Left renal pelvis (tissue), 4 donors: ENCODE measurements around the gene SPAG9. TPM values are rescaled to one million over a fixed set of nuclear protein-coding genes. Genes with fewer than 3 reads are reported as not detected.

Source experiments
- DNase-seq, 4 donors: peaks; one replicate each; pipeline ENCODE4 v3.0.0-alpha.2; 2013; ENCODE audit warnings: low read depth in 4 of 4, low spot score in 3 of 4
- polyA plus RNA-seq, 4 donors: library from polyadenylated mRNA; unstranded; fragments of 120-200 nt; gene quantifications; one replicate each; pipeline ENCODE4 v1.2.1, GENCODE V29; 2013; ENCODE audit not compliant: insufficient read length in 4 of 4

Gene SPAG9
- polyA plus RNA-seq, 4 donors, result 110 to 128 (median 112) TPM

DNA sequence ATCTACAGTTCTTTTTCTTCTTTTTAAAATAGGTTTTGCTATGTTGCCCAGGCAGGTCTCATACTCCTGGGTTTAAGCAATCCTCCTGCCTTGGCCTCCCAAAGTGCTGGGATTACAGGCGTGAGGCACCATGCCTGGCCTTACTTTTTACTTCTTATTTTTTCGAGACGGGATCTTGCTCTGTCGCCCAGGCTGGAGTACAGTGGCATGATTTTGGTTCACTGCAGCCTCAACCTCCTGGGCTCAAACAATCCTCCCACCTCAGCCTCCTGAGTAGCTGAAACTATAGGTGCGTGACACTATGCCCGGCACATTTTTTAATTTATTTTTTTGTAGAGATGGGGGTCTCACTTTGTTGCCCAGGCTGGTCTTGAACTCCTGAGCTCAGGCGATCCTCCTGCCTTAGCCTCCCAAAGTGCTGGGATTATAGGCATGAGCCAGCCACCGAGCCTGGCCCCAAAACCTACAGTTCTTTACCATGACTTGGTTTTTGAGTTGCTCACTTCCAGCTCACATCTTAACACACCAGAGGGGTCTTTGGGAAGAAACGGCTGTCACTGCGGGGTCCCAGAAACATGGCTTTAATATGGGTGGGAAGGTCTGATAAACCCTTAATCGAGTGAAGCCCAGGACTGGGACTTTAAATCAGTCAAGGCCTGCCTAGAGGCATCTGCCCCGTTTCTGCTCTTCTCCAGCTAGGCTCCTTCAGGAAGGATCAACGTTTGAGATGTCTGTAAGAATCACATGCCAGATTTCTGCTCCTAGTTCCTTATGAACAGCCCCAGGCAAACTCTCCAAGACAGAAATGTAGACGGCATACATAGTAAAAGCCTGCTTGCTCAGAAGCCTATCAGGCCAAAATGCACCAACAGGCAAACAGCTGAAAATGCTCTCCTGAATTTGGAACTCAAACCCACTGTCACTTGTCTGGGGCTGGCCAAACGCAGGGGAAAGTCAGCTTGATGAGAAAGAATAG is 162.8 kb downstream of the SPAG9 start:
- no peak for DNase-seq

DNA sequence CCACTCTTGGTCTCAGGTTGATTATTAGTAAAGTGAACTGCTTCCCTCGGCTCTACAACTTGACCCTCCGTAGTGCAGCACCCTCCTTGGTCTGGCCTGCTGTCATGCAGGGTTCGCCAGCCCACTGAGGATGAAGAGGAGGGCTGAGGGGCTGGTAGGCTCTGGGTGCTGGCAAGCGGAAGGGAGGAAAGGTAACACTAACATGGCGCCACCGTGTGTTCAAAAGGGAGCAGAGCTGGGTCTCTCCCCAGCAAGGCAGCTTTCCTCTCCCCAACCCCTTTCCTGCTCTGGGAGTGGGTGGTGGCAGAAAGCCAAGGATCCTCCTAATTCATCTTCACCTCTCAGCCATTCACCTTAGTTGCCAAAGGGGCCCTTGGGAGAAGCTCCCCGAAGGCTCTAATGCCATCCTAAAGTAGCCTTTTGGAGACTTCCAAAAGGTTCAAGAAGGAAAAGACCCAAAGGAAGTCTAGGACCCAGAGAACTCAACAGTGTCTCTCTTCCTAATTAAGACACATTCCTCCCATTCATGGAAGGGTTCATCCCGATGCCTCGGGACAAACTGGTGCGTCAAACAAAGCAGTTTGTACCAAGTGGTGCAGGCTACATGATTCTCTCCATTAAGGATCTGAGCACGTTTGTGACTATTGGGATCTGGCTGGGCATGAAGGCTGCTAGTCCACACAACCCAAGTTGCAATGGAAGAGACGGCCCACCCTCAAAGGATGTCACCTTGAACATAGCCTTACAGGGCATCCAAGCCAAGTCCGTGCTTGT is 163.7 kb downstream of the SPAG9 start:
- DNase-seq, result no peak

GRCh38 chr17:50956409-50956749 is 164.3 kb downstream of the SPAG9 start:
- DNase-seq, result no peak

DNA sequence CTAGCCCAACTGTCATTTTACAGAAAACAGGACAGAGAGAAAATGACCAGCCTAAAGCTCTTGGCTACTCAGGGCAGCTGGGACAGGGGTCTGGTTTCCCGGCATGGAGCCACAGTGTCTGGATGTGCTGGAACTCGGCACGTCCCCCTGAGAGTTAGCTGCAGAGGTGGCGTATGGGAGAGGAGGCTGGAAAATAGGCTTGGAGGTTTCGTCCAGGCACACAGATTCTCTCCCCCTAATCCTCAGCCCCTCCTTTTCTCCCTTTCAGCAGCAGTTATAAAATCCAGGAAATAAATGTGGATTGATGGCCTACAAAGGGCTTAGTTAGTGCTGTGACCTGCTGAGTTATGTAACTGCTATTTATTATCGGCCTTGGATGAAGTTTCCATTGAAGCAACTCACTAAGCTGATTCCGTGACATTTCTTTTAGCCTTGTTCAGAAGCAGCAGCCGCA is 165.0 kb downstream of the SPAG9 start:
- DNase-seq, result no peak

DNA sequence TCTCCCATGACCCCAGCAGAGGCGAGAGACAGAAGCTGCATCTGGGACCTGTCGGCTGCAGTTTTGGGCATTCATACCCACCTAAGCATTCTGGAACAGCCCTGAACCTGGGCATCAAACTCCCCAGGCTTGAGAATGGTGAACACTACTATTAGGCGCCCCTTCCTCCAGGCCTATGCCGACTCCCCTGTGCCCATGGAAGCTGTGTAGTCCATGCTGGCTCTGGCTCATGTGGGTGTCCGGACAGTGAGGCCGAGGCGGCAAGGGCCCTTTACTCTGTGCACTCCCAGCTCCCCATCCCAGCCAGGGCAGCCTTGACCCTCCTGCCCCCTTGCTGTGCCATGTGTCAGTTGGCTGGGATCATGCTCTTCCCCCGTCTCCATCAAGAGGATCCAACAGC is 165.5 kb downstream of the SPAG9 start:
- no peak for DNase-seq

GRCh38 chr17:50954641-50955121 is 166.0 kb downstream of the SPAG9 start:
- DNase-seq, result no peak

GRCh38 chr17:50953831-50954601 is 166.7 kb downstream of the SPAG9 start:
- no peak for DNase-seq

GRCh38 chr17:50953518-50953830 is 167.2 kb downstream of the SPAG9 start:
- DNase-seq, result no peak

GRCh38 chr17:50952889-50953288 is 167.8 kb downstream of the SPAG9 start:
- DNase-seq, result no peak

GRCh38 chr17:50952013-50952412 is 168.7 kb downstream of the SPAG9 start:
- no peak for DNase-seq

GRCh38 chr17:50949989-50950877 is 170.4 kb downstream of the SPAG9 start:
- DNase-seq, result no peak

GRCh38 chr17:50949128-50949988 is 171.3 kb downstream of the SPAG9 start:
- no peak for DNase-seq

DNA sequence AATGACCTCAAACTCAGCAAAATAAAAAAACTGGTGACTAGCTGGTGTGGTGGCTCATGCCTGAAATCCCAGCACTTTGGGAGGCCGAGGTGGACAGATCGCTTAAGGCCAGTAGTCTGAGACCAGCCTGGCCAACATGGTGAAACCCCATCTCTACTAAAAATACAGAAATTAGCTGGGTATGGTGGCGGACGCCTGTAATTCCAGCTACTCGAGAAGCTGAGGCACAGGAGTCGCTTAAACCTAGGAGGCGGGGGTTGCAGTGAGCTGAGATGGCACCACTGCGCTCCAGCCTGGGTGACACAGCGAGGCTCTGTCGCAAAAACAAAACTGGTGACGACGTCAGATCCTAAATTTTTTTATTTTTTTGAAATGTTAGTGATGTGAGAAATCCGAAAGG is 172.0 kb downstream of the SPAG9 start:
- no peak for DNase-seq

DNA sequence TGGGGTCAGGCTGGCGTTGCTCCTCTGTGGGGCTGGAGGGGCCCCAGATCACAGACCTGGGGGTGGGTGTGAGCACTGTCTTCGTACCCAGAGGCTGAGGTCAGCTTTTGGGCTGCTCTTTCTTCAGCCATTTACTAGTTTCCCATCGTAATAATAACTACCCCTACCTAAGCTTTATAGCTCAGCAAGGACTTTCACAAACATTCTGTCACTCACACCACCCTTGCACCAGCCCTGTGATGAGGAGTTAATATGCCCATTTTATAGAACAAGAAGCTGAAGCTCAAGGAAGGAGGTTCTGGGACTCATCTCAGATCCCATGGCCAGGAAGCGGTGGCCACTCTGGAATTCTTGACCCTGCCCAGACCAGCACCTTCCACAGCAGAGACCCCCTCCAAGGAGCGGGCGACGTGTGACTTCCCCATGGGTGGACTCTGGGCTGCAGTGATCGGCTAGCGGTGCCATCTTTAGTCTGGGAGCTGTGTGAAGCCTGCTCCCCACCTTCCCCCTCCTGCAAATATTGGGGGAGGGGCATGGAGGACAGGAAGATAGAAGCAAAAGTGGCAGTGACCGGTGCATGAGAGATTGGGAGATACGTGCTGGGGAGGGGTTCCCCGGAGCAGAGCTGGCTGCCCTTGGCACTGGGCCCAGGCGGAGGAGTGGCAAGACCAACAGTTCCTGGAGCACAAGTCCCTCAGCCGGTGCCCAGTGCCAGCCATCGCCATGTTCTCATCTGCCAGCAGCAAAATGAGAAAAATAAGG is 172.7 kb downstream of the SPAG9 start:
- no peak for DNase-seq

DNA sequence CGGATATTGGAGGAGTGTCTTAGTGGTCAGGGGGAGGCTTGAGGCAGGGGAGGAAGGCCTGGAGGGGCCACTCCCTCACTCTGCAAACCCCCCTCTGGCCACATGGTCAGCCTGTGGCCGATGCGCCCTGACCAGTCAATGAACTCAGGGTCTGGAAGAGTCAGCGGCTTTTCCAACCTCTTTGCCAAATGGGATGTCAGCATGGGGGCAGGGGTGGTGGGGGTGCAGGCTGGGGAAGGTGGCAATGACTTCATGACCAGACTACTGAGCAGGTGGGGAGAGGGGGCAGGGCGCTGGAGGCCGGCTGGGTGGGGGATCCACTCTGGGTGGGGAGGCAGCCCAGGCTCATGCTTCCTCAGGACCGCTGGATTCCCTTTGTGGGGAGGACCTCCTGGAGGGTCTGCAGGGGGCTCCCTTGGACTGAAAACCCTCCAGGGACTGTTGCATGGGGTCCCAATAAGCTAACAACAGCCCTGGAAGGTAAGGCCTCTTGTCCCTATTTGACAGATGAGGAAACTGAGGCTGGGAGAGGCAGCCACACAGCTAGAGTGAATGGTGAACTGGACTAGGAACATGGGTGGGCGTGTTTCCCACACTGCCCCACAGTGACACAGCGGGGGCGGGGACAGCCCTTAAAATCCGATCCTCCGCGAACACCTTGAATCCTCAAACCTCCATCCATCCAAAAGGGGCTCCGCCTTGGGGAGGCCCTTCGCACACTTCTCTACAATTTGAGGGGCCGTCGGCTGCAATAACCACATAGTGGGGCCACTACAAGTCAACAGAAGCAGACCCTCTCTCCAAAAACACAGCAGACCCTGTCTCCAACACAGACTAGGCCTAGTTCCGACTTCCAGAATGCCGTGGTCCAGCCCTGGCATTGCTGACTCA is 173.5 kb downstream of the SPAG9 start:
- no peak for DNase-seq

DNA sequence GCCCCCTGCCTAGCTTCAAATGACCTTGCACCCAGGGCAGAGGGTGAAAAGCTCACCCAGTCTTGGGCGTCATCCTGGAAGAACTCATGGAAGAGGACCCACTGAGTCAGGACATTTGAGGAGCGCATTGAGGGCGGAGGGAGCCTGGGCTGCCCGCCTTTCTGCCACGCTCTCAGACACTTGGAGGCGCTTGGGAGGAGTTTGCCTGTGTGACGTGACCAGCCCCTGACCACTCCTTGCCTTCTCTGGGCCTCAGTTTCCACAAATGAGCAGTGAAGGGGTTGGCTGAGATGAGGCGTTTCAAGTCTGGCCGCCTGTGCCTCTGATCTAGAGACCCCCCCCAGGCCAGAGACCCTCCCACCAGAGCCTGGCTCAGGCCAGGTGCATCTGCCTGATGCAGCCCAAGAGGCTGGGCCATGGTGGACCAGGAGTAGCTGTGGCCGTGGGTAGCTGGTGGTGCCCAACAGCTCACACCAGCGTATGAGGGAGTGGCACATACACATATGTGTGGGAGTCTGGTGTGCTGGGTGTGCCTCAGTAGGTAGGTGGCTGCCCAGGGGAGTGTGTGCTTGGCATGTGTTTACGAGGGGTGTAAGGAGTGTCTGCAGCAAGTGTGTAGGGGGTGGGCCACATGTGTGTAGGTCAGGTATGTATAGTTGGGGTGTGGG is 174.3 kb downstream of the SPAG9 start:
- DNase-seq, result no peak

DNA sequence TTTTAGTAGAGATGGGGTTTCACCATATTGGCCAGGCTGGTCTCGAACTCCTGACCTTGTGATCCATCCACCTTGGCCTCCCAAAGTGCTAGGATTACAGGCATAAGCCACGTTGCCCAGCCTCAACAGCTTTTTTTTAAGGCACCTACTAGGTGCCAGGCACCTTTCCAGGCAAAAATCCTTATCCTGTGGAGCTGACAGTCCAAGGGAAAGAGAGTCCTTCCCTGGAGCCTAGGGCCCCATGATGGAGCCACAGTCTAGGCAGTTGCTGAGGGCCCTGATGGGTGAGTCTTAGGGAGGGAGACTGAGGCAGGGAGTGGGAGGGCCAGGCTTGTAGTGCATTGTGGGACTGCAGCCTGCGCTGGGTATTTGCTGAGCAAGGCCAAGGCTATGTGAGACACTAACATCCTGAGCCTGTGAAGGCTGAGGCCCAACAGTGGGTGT is 174.9 kb downstream of the SPAG9 start:
- DNase-seq, result no peak
